HepG2 (cell line): ENCODE measurements around the gene DNAJC2. TPM values are rescaled to one million over a fixed set of nuclear protein-coding genes. Genes with fewer than 3 reads are reported as not detected.

Source experiments
- ARID3A ChIP-seq: IDR thresholded peaks from 2 replicates; pipeline ENCODE4 v1.6.1; 2012; ENCODE audit warnings: low read depth, low read length, improper control_type of control experiment
- BCL6 ChIP-seq: IDR thresholded peaks from 2 replicates; pipeline ENCODE4 v1.6.1; 2016; ENCODE audit warnings: missing genetic modification reagents, missing compliant biosample characterization
- CEBPG ChIP-seq: IDR thresholded peaks from 2 replicates; pipeline ENCODE4 v1.6.1; 2016
- EED ChIP-seq: sonication (generic); formaldehyde crosslinking; IDR thresholded peaks from 2 replicates; pipeline ENCODE4 v1.5.0; 2020; ENCODE audit warnings: mild to moderate bottlenecking, missing genetic modification reagents
- HNF1B ChIP-seq: sonication (generic); formaldehyde crosslinking; IDR thresholded peaks from 2 replicates; pipeline ENCODE4 v1.5.1; 2020; ENCODE audit warnings: mild to moderate bottlenecking, moderate library complexity, missing genetic modification reagents
- HOXA3 ChIP-seq: sonication (generic); formaldehyde crosslinking; IDR thresholded peaks from 2 replicates; pipeline ENCODE4 v1.5.0; 2020; ENCODE audit warnings: missing genetic modification reagents
- HOXA7 ChIP-seq: sonication (generic); formaldehyde crosslinking; IDR thresholded peaks from 2 replicates; pipeline ENCODE4 v1.8.1; 2022; ENCODE audit warnings: mild to moderate bottlenecking, missing genetic modification reagents, moderate library complexity
- KDM2A ChIP-seq: sonication (generic); formaldehyde crosslinking; IDR thresholded peaks from 2 replicates; pipeline ENCODE4 v1.4.0; 2020; ENCODE audit warnings: low read depth, missing genetic modification reagents, borderline replicate concordance
- MAFG ChIP-seq: sonication (generic); formaldehyde crosslinking; IDR thresholded peaks from 2 replicates; pipeline ENCODE4 v1.5.1; 2020; ENCODE audit warnings: mild to moderate bottlenecking, missing genetic modification reagents
- NAIF1 ChIP-seq: sonication (generic); formaldehyde crosslinking; IDR thresholded peaks from 2 replicates; pipeline ENCODE4 v1.5.0; 2020; ENCODE audit warnings: mild to moderate bottlenecking, missing genetic modification reagents, borderline replicate concordance
- NCOA1 ChIP-seq: sonication (generic); formaldehyde crosslinking; IDR thresholded peaks from 2 replicates; pipeline ENCODE4 v1.9.0; 2021; ENCODE audit warnings: missing genetic modification reagents
- RARA ChIP-seq: IDR thresholded peaks from 2 replicates; pipeline ENCODE4 v1.6.1; 2016; ENCODE audit warnings: missing genetic modification reagents, missing compliant biosample characterization
- RNF2 ChIP-seq: fragments of 450-650 bp; conservative IDR thresholded peaks from 2 replicates; pipeline ENCODE4 v1.6.1; 2016; ENCODE audit warnings: low read depth
- SKI ChIP-seq: fragments of 450-650 bp; IDR thresholded peaks from one replicate; pipeline ENCODE4 v1.6.1; 2018; ENCODE audit warnings: mild to moderate bottlenecking; ENCODE audit not compliant: partially characterized antibody
- STAT6 ChIP-seq: sonication (generic); formaldehyde crosslinking; IDR thresholded peaks from 2 replicates; pipeline ENCODE4 v1.4.0; 2020; ENCODE audit warnings: missing genetic modification reagents, mild to moderate bottlenecking, borderline replicate concordance
- TBX3 ChIP-seq: fragments of 450-650 bp; IDR thresholded peaks from 2 replicates; pipeline ENCODE4 v1.6.1; 2017; ENCODE audit warnings: antibody characterized with exemption, mild to moderate bottlenecking, inconsistent platforms, borderline replicate concordance
- THAP11 ChIP-seq: IDR thresholded peaks from 2 replicates; pipeline ENCODE4 v1.6.1; 2016; ENCODE audit warnings: missing biosample characterization, missing genetic modification reagents
- TP53 ChIP-seq: sonication (generic); formaldehyde crosslinking; conservative IDR thresholded peaks from 2 replicates; pipeline ENCODE4 v1.4.0; 2020; ENCODE audit warnings: missing genetic modification reagents
- ZBTB38 ChIP-seq: sonication (generic); formaldehyde crosslinking; IDR thresholded peaks from 2 replicates; pipeline ENCODE4 v1.5.1; 2020; ENCODE audit warnings: mild to moderate bottlenecking, missing genetic modification reagents
- ZNF501 ChIP-seq: sonication (generic); formaldehyde crosslinking; IDR thresholded peaks from 2 replicates; pipeline ENCODE4 v1.5.1; 2020; ENCODE audit warnings: mild to moderate bottlenecking, moderate library complexity, missing genetic modification reagents
- ZNF564 ChIP-seq: sonication (generic); formaldehyde crosslinking; IDR thresholded peaks from 2 replicates; pipeline ENCODE4 v1.8.1; 2023; ENCODE audit warnings: mild to moderate bottlenecking, missing genetic modification reagents
- ZNF598 ChIP-seq: sonication (generic); formaldehyde crosslinking; IDR thresholded peaks from 2 replicates; pipeline ENCODE4 v1.5.1; 2020; ENCODE audit warnings: mild to moderate bottlenecking, missing genetic modification reagents, borderline replicate concordance
- ZNF674 ChIP-seq: sonication (generic); formaldehyde crosslinking; IDR thresholded peaks from 2 replicates; pipeline ENCODE4 v1.5.0; 2020; ENCODE audit warnings: low read depth, mild to moderate bottlenecking, missing genetic modification reagents
- ZNF883 ChIP-seq: sonication (generic); formaldehyde crosslinking; IDR thresholded peaks from 2 replicates; pipeline ENCODE4 v1.5.1; 2020; ENCODE audit warnings: mild to moderate bottlenecking, missing genetic modification reagents; ENCODE audit errors: not compliant biosample characterization
- ZSCAN12 ChIP-seq: sonication (generic); formaldehyde crosslinking; IDR thresholded peaks from 2 replicates; pipeline ENCODE4 v1.9.0; 2021; ENCODE audit warnings: mild to moderate bottlenecking, missing genetic modification reagents
- ZSCAN25 ChIP-seq: sonication (generic); formaldehyde crosslinking; IDR thresholded peaks from 2 replicates; pipeline ENCODE4 v1.8.0; 2022; ENCODE audit warnings: mild to moderate bottlenecking, missing genetic modification reagents
- polyA plus RNA-seq, 8 experiments: library from polyadenylated mRNA; depleted of rRNA in 3 of 8; stranded (reverse) in 7 of 8; unstranded in 1 of 8; fragments of >200 nt; fragmentation: Illumina TruSeq in 4 of 8; extraction: Trizol in 4 of 8; gene quantifications; 2 replicates each; pipeline versions ENCODE4 v1.2.1 to v1.2.3, GENCODE V29; 2011 to 2016; ENCODE audit warnings: low read depth in 4 of 8, missing spikeins in 1 of 8, mixed read lengths in 1 of 8; ENCODE audit not compliant: insufficient read depth in 1 of 8
- total RNA-seq, 5 experiments: library from RNA; depleted of rRNA; stranded (reverse); fragments of >200 nt; fragmentation: Illumina TruSeq; extraction: Trizol; gene quantifications; 2 replicates each; pipeline ENCODE4 v1.2.3, GENCODE V29; 2016; ENCODE audit warnings: low read depth in 1 of 5

The DNAJC2 gene
- total and polyA plus RNA-seq, 2 of the 13 experiments (the other 11 are each of a cell fraction or from before 2014, with no cell fraction given): 19.6 to 42.0 TPM

- peak; percentile 63 for TF ChIP-seq HNF1B
- TF ChIP-seq ZNF501 (CRISPR knock-in tag): peak; percentile 84
- peak; percentile 38; the same call in 1 of the 2 replicates for TF ChIP-seq ZSCAN25 (CRISPR knock-in tag)
- no peak for TF ChIP-seq TP53 (CRISPR knock-in tag)
- TF ChIP-seq TBX3: no peak
- TF ChIP-seq STAT6: no peak
- peak; percentile 54 for TF ChIP-seq CEBPG
- no peak for TF ChIP-seq ZNF674 (CRISPR knock-in tag)
- TF ChIP-seq ZNF564 (CRISPR knock-in tag): no peak
- TF ChIP-seq ZNF598 (CRISPR knock-in tag): no peak; the same call in 1 of the 2 replicates
- TF ChIP-seq RARA (CRISPR knock-in tag): 0 out of 2 replicates have a peak, but pooled peaks have one; percentile 31
- TF ChIP-seq ZNF883 (CRISPR knock-in tag): peak; percentile 52
- TF ChIP-seq RNF2: no peak
- no peak for TF ChIP-seq NCOA1 (CRISPR knock-in tag)
- TF ChIP-seq KDM2A (CRISPR knock-in tag): peak; percentile 76
- TF ChIP-seq ZBTB38 (CRISPR knock-in tag): peak; percentile 47; the same call in 1 of the 2 replicates
- TF ChIP-seq HOXA7: no peak
- TF ChIP-seq SKI: no peak
- peak; percentile 74 for TF ChIP-seq MAFG (CRISPR knock-in tag)
- peak; percentile 63; the same call in 1 of the 2 replicates for TF ChIP-seq EED (CRISPR knock-in tag)
- TF ChIP-seq ARID3A: no peak
- TF ChIP-seq NAIF1 (CRISPR knock-in tag): peak; percentile 37; the same call in 1 of the 2 replicates
- TF ChIP-seq HOXA3 (CRISPR knock-in tag): peak; percentile 75
- TF ChIP-seq BCL6: no peak
- no peak for TF ChIP-seq ZSCAN12 (CRISPR knock-in tag)
- TF ChIP-seq THAP11 (CRISPR knock-in tag): peak; percentile 92
These were observed 3.1 kb upstream of the DNAJC2 start, which contains the start of gene PSMC2 (continued) for GRCh38 chr7:103347507-103348267.
